Adipose tissue (tissue), 3 donors: ENCODE data around the gene CETP. TPM values are rescaled to one million over a fixed set of nuclear protein-coding genes. Genes with fewer than 3 reads are reported as not detected.
A peak's percentile ranks its signal among the peaks of the same experiment; 100 is the strongest.
"Not testable (repeated sequence)": the region's sequence is repeated elsewhere in the genome, so short reads cannot be mapped to it uniquely, and the experiment has no call there.

Source experiments
- H3K27ac ChIP-seq: one replicate; pipeline ENCODE4 v1.5.1; 2013; ENCODE audit warnings: low read depth, low read length
- WGBS, 3 donors: extraction: QIAGEN DNeasy Blood & Tissue Kit; methylation state at CpG; one replicate each; pipeline ENCODE4 v1.1.7; 2013; 5-methylcytosine and 5-hydroxymethylcytosine counted together
- polyA plus RNA-seq, 3 donors: library from polyadenylated mRNA; stranded (reverse); fragments of 200-250 nt; gene quantifications; one replicate each; pipeline ENCODE4 v1.2.3, GENCODE V29; 2013
- donor health status: healthy with polysubstance abuse.
- donor health status: Bipolar disorder and iron deficiency.
- donor health status: healthy.

Gene CETP
- polyA plus RNA-seq, 3 donors, result 0.39 to 2.8 (median 0.89) TPM

GRCh38 chr16:56932721-56933619 is 28.8 kb upstream of the CETP start:
- 1 to 4% (median 2%) methylated on average over 25 of the region's 25 CpGs for WGBS, 3 donors
- H3K27ac ChIP-seq, result peak overlapping the region; percentile 95

- H3K27ac ChIP-seq, result no peak overlapping the region
- 7 to 39% (median 26%) methylated on average over 8 of the region's 8 CpGs for WGBS, 3 donors
Observed at GRCh38 chr16:56933828-56934598, 27.7 kb upstream of the CETP start.

- H3K27ac ChIP-seq, result not testable (repeated sequence)
- WGBS, 3 donors, result 32 to 73% (median 44%) methylated on average over 8 of the region's 8 CpGs
Observed at GRCh38 chr16:56934599-56935145, 27.1 kb upstream of the CETP start.

GRCh38 chr16:56935201-56935600 is 26.5 kb upstream of the CETP start:
- no peak overlapping the region for H3K27ac ChIP-seq
- 13 to 54% (median 38%) methylated on average over 5 of the region's 5 CpGs for WGBS, 3 donors

- WGBS, 3 donors, result 29 to 76% (median 70%) methylated on average over 5 of the region's 5 CpGs
- H3K27ac ChIP-seq, result no peak overlapping the region
Observed at GRCh38 chr16:56936491-56936890, 25.3 kb upstream of the CETP start.

GRCh38 chr16:56936950-56937349 is 24.8 kb upstream of the CETP start:
- 38 to 84% (median 75%) methylated on average over 5 of the region's 5 CpGs for WGBS, 3 donors
- H3K27ac ChIP-seq, result no peak overlapping the region

DNA sequence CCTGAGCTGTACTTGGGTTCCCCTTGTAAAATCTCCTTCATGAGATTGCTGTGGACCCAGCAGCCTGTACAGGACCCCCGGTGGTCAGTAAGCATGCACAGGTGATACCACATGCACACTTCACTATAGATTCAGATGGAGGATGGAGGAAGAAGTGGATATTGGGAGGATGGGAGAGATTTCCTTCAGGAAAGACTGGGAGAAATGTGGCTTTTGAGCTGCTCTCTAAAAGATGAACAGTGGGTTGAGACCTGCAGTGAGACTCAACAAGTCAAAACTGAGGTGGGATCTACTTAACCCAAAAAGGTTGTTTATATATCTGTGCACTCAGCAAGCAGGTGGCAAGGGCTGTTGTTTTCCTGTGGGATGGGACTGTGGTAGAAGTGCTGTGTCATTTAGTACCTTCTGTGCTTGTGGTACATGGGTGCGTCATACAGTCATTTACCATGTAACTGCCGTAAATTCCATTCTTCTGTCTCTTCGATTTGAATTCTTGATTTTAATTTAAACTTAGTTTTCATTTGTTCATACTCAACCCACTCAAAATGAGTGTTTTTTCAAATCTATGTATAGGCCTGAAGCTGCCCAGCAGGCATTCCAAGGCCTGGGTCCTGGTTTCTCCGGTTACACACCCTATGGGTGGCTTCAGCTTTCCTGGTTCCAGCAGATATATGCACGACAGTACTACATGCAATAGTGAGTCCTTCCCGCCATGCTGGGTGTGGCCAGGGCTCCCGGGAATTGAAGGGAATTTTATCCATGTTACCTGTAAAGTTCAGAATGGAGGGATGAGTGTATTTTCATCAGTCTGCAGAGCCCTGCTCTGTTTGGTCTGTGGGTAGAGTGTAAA is 22.9 kb upstream of the CETP start:
- no peak overlapping the region for H3K27ac ChIP-seq
- 37 to 86% (median 75%) methylated on average over 8 of the region's 8 CpGs for WGBS, 3 donors

- no peak overlapping the region for H3K27ac ChIP-seq
- WGBS, 3 donors, result 41 to 83% (median 81%) methylated on average over 4 of the region's 4 CpGs
Observed at GRCh38 chr16:56939801-56940200, 21.9 kb upstream of the CETP start.

DNA sequence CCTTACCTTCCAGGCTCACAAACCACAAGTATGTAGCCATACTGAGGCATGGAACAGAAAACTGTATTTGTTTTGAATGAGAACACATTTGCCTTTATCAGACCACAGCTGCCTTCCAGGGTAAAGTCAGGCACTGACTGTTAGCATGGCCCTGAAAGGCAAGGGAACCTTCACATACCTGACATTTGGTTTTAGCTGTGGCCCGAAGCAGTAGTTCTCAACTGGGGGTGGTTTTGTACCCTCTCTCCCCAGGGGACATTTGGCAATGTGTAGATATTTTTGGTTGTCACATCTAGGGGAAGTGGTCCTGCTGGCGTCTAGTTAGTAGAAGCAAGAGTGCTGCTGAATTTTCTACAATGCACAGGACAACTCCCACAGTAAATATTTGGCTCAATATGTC is 20.7 kb upstream of the CETP start:
- WGBS, 3 donors, result 42 to 71% (median 49%) methylated on average over 2 of the region's 2 CpGs
- H3K27ac ChIP-seq, result no peak overlapping the region

- 48 to 89% (median 75%) methylated on average over 9 of the region's 9 CpGs for WGBS, 3 donors
- no peak overlapping the region for H3K27ac ChIP-seq
Observed at GRCh38 chr16:56941856-56942331, 19.9 kb upstream of the CETP start.

DNA sequence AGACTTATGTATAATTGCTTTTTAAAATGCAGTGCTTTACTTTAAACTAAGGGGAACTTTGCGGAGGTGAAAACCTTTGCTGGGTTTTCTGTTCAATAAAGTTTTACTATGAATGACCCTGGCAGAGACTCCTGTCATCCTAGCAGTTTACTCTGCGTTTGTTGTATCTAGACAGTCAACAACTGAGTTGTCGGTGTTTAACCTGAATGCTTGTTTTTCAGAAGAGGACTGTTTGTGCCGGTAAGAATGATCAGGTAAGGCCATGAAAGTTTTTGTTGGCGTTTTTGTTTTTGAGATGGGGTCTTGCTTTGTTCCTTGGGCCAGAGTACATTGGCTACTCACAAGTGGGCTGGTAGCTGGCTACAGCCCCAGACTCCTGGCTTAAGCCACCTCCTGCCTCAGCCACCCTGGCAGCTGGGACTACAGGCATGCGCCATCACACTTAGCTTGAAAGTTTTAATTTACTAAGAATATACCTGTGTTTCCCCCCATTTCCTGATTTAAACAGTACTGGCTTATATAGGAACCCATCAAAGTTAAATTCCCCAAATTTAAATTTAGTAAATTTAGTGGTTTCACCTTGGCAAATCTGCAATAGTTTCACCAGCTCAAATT is 17.9 kb upstream of the CETP start:
- WGBS, 3 donors, result 54 to 96% (median 85%) methylated on average over 6 of the region's 6 CpGs
- no peak overlapping the region for H3K27ac ChIP-seq

GRCh38 chr16:56944954-56945839 is 16.6 kb upstream of the CETP start:
- no peak overlapping the region for H3K27ac ChIP-seq
- WGBS, 3 donors, result 29 to 67% (median 62%) methylated on average over 2 of the region's 2 CpGs

DNA sequence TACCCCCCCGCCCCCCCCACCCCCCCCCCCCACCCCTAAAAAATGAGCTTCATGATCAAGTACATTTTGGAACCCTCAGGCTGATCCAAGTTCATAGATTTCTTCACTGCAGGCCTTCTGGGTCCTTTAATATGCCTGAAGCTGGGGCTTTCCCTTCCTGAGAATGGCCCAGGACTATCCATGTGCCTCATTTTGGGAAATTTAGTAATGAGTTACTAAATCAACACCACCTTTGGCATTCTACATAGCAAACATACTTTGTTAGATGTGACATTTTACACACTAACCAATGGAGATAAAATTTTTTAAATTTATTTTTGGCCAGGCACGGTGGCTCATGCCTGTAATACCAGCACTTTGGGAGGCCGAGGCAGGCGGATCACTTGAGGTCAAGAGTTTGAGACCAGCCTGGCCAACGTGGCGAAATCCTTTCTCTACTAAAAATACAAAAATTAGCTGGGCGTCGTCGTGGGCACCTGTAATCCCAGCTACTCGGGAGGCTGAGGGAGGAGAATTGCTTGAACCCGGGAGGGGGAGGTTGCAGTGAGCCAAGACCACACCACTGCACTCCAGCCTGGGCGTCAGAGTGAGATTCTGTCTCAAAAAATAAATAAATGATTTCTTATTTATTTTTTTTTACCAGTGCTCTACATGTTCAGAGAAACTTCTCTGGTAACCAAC is 15.8 kb upstream of the CETP start:
- WGBS, 3 donors, result 47 to 85% (median 78%) methylated on average over 12 of the region's 12 CpGs
- H3K27ac ChIP-seq, result no peak overlapping the region

DNA sequence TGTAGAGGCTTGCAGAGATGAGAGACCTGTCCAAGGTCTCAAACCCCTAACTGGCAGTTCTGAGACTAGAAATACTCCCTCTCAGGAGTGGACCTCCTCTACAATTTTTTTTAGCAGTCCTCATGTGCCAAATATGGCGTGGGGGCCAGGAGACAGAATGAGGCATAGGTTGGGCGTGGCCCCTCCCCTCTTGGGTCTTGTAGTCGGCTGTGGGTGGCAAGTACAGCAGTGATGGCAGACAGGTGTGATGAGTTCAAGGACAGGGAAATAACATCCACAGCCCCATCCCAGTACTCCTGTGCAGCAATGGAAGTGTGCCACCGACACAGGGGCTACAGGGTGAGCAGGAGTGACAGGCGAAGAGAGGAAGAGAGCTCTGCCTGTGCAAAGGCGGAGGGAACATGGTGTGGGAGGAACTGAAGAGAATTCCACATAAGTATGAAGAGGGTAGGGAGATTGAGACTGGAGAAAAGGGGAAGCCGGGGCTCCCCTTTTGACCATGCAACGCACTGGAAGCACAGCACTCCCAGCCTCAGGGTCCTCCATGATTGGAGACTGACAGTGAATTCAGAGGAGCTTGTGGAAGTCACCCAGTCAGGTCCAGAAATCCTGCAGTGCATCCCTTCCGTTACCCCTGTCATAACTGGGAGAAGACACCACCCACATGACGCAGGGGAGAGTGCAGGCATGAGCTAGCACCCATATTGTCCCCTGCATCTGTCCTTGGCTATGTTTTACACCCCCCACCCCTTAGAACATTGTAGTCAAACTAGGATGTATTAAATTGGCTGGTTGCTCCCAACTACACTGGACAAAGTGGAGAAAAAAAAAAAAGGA is 14.8 kb upstream of the CETP start:
- H3K27ac ChIP-seq, result no peak overlapping the region
- 36 to 81% (median 80%) methylated on average over 10 of the region's 10 CpGs for WGBS, 3 donors

DNA sequence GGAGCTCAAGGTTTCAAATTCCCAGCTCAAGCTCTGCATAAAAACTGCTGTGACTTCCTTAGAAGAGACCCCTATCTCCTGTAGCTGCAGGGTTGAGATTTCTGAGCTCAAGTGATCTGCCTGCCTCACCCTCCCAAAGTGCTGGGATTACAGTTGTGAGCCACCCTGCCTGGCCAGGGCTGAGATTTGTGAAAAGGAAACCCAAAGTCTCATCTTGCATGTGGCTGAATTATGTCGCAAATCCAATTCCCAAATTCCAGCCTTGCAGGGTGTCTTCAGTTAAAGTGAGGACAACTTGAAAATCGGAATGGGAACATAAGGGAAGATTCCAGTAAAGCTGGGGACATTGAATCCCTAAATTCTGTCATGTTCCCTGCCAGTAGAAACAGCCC is 14.2 kb upstream of the CETP start:
- 43 to 89% (median 86%) methylated on average over 2 of the region's 2 CpGs for WGBS, 3 donors

DNA sequence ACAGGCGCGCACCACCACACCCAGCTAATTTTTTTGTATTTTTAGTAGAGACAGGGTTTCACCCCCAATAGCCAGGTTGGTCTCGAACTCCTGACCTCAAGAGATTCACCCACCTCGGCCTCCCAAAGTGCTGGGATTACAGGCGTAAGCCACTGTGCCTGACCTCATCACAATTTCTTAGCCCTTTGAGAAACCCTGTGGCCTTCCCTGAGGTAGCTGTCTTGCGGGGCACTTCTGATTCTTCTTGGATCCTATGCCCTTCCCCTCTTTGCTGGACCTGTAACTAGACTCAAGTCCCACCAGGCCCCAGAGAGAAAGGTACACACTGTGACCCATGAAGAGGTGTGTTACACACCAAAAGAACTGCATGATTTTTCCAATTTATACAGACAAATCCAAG is 13.5 kb upstream of the CETP start:
- 44 to 97% (median 96%) methylated on average over 4 to 6 of the region's 6 CpGs for WGBS, 3 donors
- H3K27ac ChIP-seq, result no peak overlapping the region

More for the DNA sequence above, 14.2 kb upstream of the CETP start:
- H3K27ac ChIP-seq, result no peak overlapping the region
